ENCODE measurements around the gene ST3GAL2. TPM values are rescaled to one million over a fixed set of nuclear protein-coding genes. Genes with fewer than 3 reads are reported as not detected.

The ST3GAL2 gene
- total and polyA plus RNA-seq, 8 donors = 3.5 to 16.2 (median 4.6) TPM

- no peak overlapping the region for H3K27ac ChIP-seq
- H3K4me1 ChIP-seq = no peaks in the 10 kb centered on the region
- DNase-seq (no peak), ATAC-seq (no peak), FAIRE-seq (no peak)
- H3K36me3 ChIP-seq = peaks cover 0 to 17% (median 0%) of the 10 kb centered on the region in 3 donors
- intact Hi-C loops (cut with DNase I) = no loop called here
- no peak for TF ChIP-seq CTCF (IDR thresholded peaks at IDR 0.05)
- 92 to 93% methylated on average over 6 to 8 of the region's 8 CpGs for WGBS, 2 donors
- H3K4me3 ChIP-seq = no peak overlapping the region
- H3K9me3 ChIP-seq = no peaks in the 10 kb centered on the region
- H3K27me3 ChIP-seq = no peaks in the 10 kb centered on the region
Observed at GRCh38 chr16:70467608-70468007, 28.7 kb upstream of the ST3GAL2 start.

GRCh38 chr16:70467113-70467512 lies 28.2 kb upstream of the ST3GAL2 start:
- no peaks in the 10 kb centered on the region for H3K27me3 ChIP-seq
- DNase-seq = peak in 1 of 6 donors; percentile 57
- intact Hi-C loops (cut with DNase I) = no loop called here
- ATAC-seq = no peak
- no peak overlapping the region for H3K4me3 ChIP-seq
- no peaks in the 10 kb centered on the region for H3K4me1 ChIP-seq
- no peak for FAIRE-seq
- no peak for TF ChIP-seq CTCF (IDR thresholded peaks at IDR 0.05)
- WGBS, 2 donors = 92 to 94% methylated on average over 11 of the region's 11 CpGs
- H3K9me3 ChIP-seq = no peaks in the 10 kb centered on the region
- H3K27ac ChIP-seq = no peak overlapping the region
- peaks cover 0 to 17% (median 0%) of the 10 kb centered on the region in 3 donors for H3K36me3 ChIP-seq

- no peaks in the 10 kb centered on the region for H3K4me1 ChIP-seq
- no peak overlapping the region for H3K27ac ChIP-seq
- DNase-seq (no peak), FAIRE-seq (no peak), ATAC-seq (no peak)
- no peak for TF ChIP-seq CTCF (IDR thresholded peaks at IDR 0.05)
- no peak overlapping the region for H3K4me3 ChIP-seq
- intact Hi-C loops (cut with DNase I) = no loop called here
- 88 to 95% methylated on average over 6 to 7 of the region's 7 CpGs for WGBS, 2 donors
- H3K9me3 ChIP-seq = no peaks in the 10 kb centered on the region
- H3K27me3 ChIP-seq = no peaks in the 10 kb centered on the region
- peaks cover 0 to 17% (median 0%) of the 10 kb centered on the region in 3 donors for H3K36me3 ChIP-seq
Observed at GRCh38 chr16:70466805-70467076, 27.8 kb upstream of the ST3GAL2 start.

GRCh38 chr16:70465999-70466804 lies 27.3 kb upstream of the ST3GAL2 start:
- Histone ChIP-seq H3K4me1 (no peaks in the 10 kb centered on the region), H3K27me3 (no peaks in the 10 kb centered on the region), H3K4me3 (no peak overlapping the region), H3K27ac (no peak overlapping the region), H3K36me3 (peaks cover 0 to 17% (median 0%) of the 10 kb centered on the region in 3 donors), H3K9me3 (no peaks in the 10 kb centered on the region)
- no peak for DNase-seq
- intact Hi-C loops (cut with DNase I) = no loop called here
- 88 to 89% methylated on average over 13 of the region's 13 CpGs for WGBS, 2 donors
- TF ChIP-seq CTCF (IDR thresholded peaks at IDR 0.05) = no peak
- no peak for FAIRE-seq
- no peak for ATAC-seq

- TF ChIP-seq CTCF (IDR thresholded peaks at IDR 0.05) = no peak
- no peaks in the 10 kb centered on the region for H3K27me3 ChIP-seq
- no peak for DNase-seq
- no peak for ATAC-seq
- no peak overlapping the region for H3K27ac ChIP-seq
- no peak overlapping the region for H3K4me3 ChIP-seq
- no peak for FAIRE-seq
- no peaks in the 10 kb centered on the region for H3K4me1 ChIP-seq
- WGBS, 2 donors = 98 to 100% methylated on average over 2 of the region's 2 CpGs
- H3K36me3 ChIP-seq = peaks cover 0 to 9% (median 0%) of the 10 kb centered on the region in 3 donors
- H3K9me3 ChIP-seq = no peaks in the 10 kb centered on the region
- intact Hi-C loops (cut with DNase I) = no loop called here
Observed at GRCh38 chr16:70463235-70463634, 24.3 kb upstream of the ST3GAL2 start.
